K562 (cell line): ENCODE data around the gene RHOBTB3. TPM values are rescaled to one million over a fixed set of nuclear protein-coding genes. Genes with fewer than 3 reads are reported as not detected.

Source experiments
- E2F6 ChIP-seq, 2 experiments: IDR thresholded peaks; 2 replicates each; pipeline ENCODE4 v1.6.1; 2011; ENCODE audit warnings: borderline replicate concordance in 1 of 2, control low read depth in 1 of 2, low read depth in 1 of 2, low read length in 1 of 2, mild to moderate bottlenecking in 1 of 2, mixed read lengths in 1 of 2, moderate library complexity in 1 of 2; ENCODE audit not compliant: insufficient read depth in 1 of 2, insufficient read length in 1 of 2, poor library complexity in 1 of 2, severe bottlenecking in 1 of 2; ENCODE audit errors: extremely low read depth in 1 of 2
- IRF2 ChIP-seq: sonication (generic); formaldehyde crosslinking; IDR thresholded peaks from 2 replicates; pipeline ENCODE4 v1.8.1; 2022; ENCODE audit warnings: mild to moderate bottlenecking, missing genetic modification reagents
- KAT2B ChIP-seq: IDR thresholded peaks from one replicate; pipeline ENCODE4 v1.6.1; 2012; ENCODE audit warnings: low read depth, mild to moderate bottlenecking, control low read depth, inconsistent platforms, low read length, moderate library complexity
- L3MBTL2 ChIP-seq: fragments of 450-650 bp; IDR thresholded peaks from 2 replicates; pipeline ENCODE4 v1.6.1; 2016; ENCODE audit warnings: mild to moderate bottlenecking, moderate library complexity
- MAX ChIP-seq: sonication (generic); formaldehyde crosslinking; IDR thresholded peaks from 2 replicates; pipeline ENCODE4 v1.9.0; 2022; ENCODE audit warnings: mild to moderate bottlenecking, missing genetic modification reagents
- NFRKB ChIP-seq: fragments of 450-650 bp; IDR thresholded peaks from 2 replicates; pipeline ENCODE4 v1.6.1; 2016; ENCODE audit warnings: low read depth
- POLR2G ChIP-seq: fragments of 200-400 bp; formaldehyde crosslinking; IDR thresholded peaks from 2 replicates; pipeline ENCODE4 v1.6.1; 2017; ENCODE audit warnings: low read depth, mild to moderate bottlenecking, antibody characterized with exemption, low read length, moderate library complexity
- POLR3G ChIP-seq: IDR thresholded peaks from 2 replicates; pipeline ENCODE4 v1.6.1; 2011; ENCODE audit not compliant: insufficient read length, insufficient replicate concordance; ENCODE audit errors: extremely low read depth
- RCOR1 ChIP-seq, 2 experiments: IDR thresholded peaks; 2 replicates each; pipeline ENCODE4 v1.6.1; 2012; ENCODE audit warnings: low read depth in 2 of 2, low read length in 2 of 2, borderline replicate concordance in 1 of 2, improper control_type of control experiment in 1 of 2
- ZNF197 ChIP-seq: fragments of 200-800 bp; sonication (Bioruptor generic); IDR thresholded peaks from 2 replicates; pipeline ENCODE4 v1.6.1; 2016; ENCODE audit warnings: low read depth, missing genetic modification characterization, missing compliant biosample characterization
- ZNF232 ChIP-seq: sonication (generic); formaldehyde crosslinking; IDR thresholded peaks from 2 replicates; pipeline ENCODE4 v1.8.0; 2022; ENCODE audit warnings: mild to moderate bottlenecking, missing genetic modification reagents
- ZNF253 ChIP-seq: fragments of 250-450 bp; sonication (Bioruptor Pico); conservative IDR thresholded peaks from 2 replicates; pipeline ENCODE4 v1.6.1; 2021; ENCODE audit warnings: mild to moderate bottlenecking
- ZNF318 ChIP-seq, 2 experiments: fragments of 450-650 bp; IDR thresholded peaks; 2 replicates each; pipeline ENCODE4 v1.6.1; 2016; ENCODE audit warnings: mild to moderate bottlenecking in 2 of 2, borderline replicate concordance in 1 of 2, low read depth in 1 of 2, moderate library complexity in 1 of 2
- ZNF408 ChIP-seq: fragments of 250-450 bp; sonication (Bioruptor Pico); IDR thresholded peaks from 2 replicates; pipeline ENCODE4 v1.4.0; 2020; ENCODE audit warnings: low read depth, mild to moderate bottlenecking, moderate library complexity
- ZNF583 ChIP-seq: fragments of 250-450 bp; sonication (Bioruptor Pico); IDR thresholded peaks from 2 replicates; pipeline ENCODE4 v1.4.0; 2020
- ZNF780A ChIP-seq: fragments of 250-450 bp; sonication (Bioruptor Pico); IDR thresholded peaks from 2 replicates; pipeline ENCODE4 v1.5.0; 2021; ENCODE audit warnings: mild to moderate bottlenecking
- polyA plus RNA-seq, 8 experiments: library from polyadenylated mRNA; depleted of rRNA in 4 of 8; stranded (reverse) in 5 of 8; unstranded in 3 of 8; fragments of >200 nt; fragmentation: Nextera tagmentation in 2 of 8; fragmentation: Illumina TruSeq in 1 of 8; extraction: Ambion mirVana in 2 of 8; extraction: Trizol in 1 of 8; gene quantifications; 2 replicates each; pipeline versions ENCODE4 v1.2.1 to v1.2.3, GENCODE V29; 2011 to 2014; ENCODE audit warnings: inconsistent platforms in 1 of 8, missing spikeins in 1 of 8
- total RNA-seq, 7 experiments: library from RNA; depleted of rRNA in 6 of 7; stranded (reverse); fragments of >200 nt in 6 of 7; fragmentation: Illumina TruSeq in 2 of 7; extraction: Trizol in 2 of 7; gene quantifications; 2 replicates each; pipeline versions ENCODE4 v1.2.1 to v1.2.3, GENCODE V29; 2011 to 2021; ENCODE audit warnings: low replicate concordance in 1 of 7

Gene RHOBTB3
- total and polyA plus RNA-seq, 9 of the 15 experiments (the other 6 are each of a cell fraction or from before 2014, with no cell fraction given) = 39.7 to 143 (median 115) TPM

GRCh38 chr5:95727764-95728191 lies 3.4 kb upstream of the RHOBTB3 start (continued):
- TF ChIP-seq POLR2G (no peak), NFRKB (no peak), KAT2B (no peak), ZNF318 (IDR thresholded peaks at IDR 0.05; ENCODE audit: borderline replicate concordance in 1 of 2, low read depth in 1 of 2) (no peak), ZNF780A (no peak), L3MBTL2 (peak; percentile 36; the same call in 1 of the 2 replicates), IRF2 (CRISPR knock-in tag) (no peak), MAX (no peak), E2F6 (IDR thresholded peaks at IDR 0.05; ENCODE audit: borderline replicate concordance in 1 of 2, extremely low read depth in 1 of 2, insufficient read depth in 1 of 2, insufficient read length in 1 of 2, low read depth in 1 of 2, low read length in 1 of 2, poor library complexity in 1 of 2, severe bottlenecking in 1 of 2) (no peak), ZNF232 (CRISPR knock-in tag) (no peak), ZNF583 (CRISPR knock-in tag) (0 out of 2 replicates have a peak, but pooled peaks have one; percentile 20), ZNF408 (CRISPR knock-in tag) (no peak), ZNF197 (CRISPR knock-in tag) (no peak), ZNF253 (no peak), POLR3G (no peak), RCOR1 (IDR thresholded peaks at IDR 0.05; ENCODE audit: borderline replicate concordance in 1 of 2, low read depth in 2 of 2, low read length in 2 of 2) (no peak)
